A549 (cell line): Measurements from ENCODE around the gene DACT2.

Source experiments
- CEBPB ChIP-seq, 2 experiments: fragments of >200 bp in 1 of 2; sonication (Bioruptor Twin) in 1 of 2; formaldehyde crosslinking in 1 of 2; IDR thresholded peaks; 2 replicates each; pipeline ENCODE4 v1.6.1; 2012 to 2016
- CTCF ChIP-seq: fragments of >200 bp; sonication (Bioruptor Twin); formaldehyde crosslinking; IDR thresholded peaks from 3 replicates; pipeline ENCODE4 v1.5.1; 2016
- EP300 ChIP-seq, 2 experiments: fragments of >200 bp; sonication (Bioruptor Twin); formaldehyde crosslinking; IDR thresholded peaks; 2 replicates in 1 of 2; 3 replicates in 1 of 2; pipeline ENCODE4 v1.6.1; 2016 to 2017
- HOXB13 ChIP-seq: fragments of 250-450 bp; sonication (Bioruptor Pico); IDR thresholded peaks from 2 replicates; pipeline ENCODE4 v1.5.0; 2020; ENCODE audit warnings: low read depth, mild to moderate bottlenecking, moderate library complexity
- MYC ChIP-seq: IDR thresholded peaks from 2 replicates; pipeline ENCODE4 v1.6.1; 2012; ENCODE audit warnings: mild to moderate bottlenecking, inconsistent platforms, low read length, improper control_type of control experiment, borderline replicate concordance
- POLR2A ChIP-seq: IDR thresholded peaks from 2 replicates; pipeline ENCODE4 v1.6.1; 2012; ENCODE audit warnings: mild to moderate bottlenecking, low read length
- SREBF2 ChIP-seq: fragments of 450-650 bp; IDR thresholded peaks from 2 replicates; pipeline ENCODE4 v1.6.1; 2014; ENCODE audit warnings: mild to moderate bottlenecking, moderate library complexity
- TF ChIP-seq, protein P1 (sequence below): fragments of 250-450 bp; sonication (Bioruptor Pico); IDR thresholded peaks from 2 replicates; pipeline ENCODE4 v1.5.0; 2021; ENCODE audit warnings: mild to moderate bottlenecking, moderate library complexity, borderline replicate concordance

GRCh38 chr6:168363811-168364792 is 44.5 kb upstream of the DACT2 start:
- TF ChIP-seq CTCF (no peak), MYC (no peak), POLR2A (no peak), EP300 (IDR thresholded peaks at IDR 0.05) (no peak), SREBF2 (no peak), CEBPB (IDR thresholded peaks at IDR 0.05) (no peak), HOXB13 (CRISPR knock-in tag) (no peak)
- TF ChIP-seq, protein P1, sequence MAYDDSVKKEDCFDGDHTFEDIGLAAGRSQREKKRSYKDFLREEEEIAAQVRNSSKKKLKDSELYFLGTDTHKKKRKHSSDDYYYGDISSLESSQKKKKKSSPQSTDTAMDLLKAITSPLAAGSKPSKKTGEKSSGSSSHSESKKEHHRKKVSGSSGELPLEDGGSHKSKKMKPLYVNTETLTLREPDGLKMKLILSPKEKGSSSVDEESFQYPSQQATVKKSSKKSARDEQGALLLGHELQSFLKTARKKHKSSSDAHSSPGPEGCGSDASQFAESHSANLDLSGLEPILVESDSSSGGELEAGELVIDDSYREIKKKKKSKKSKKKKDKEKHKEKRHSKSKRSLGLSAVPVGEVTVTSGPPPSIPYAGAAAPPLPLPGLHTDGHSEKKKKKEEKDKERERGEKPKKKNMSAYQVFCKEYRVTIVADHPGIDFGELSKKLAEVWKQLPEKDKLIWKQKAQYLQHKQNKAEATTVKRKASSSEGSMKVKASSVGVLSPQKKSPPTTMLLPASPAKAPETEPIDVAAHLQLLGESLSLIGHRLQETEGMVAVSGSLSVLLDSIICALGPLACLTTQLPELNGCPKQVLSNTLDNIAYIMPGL = no peak
